Activated CD8-positive, alpha-beta memory T cell treated with anti-CD3 and anti-CD28 coated beads, Interleukin-2, amount 50 U/mL, for 1 hour (primary cell): Measurements from ENCODE around the gene GALNT14.

Experiments used
- DNase-seq: peaks from one replicate; pipeline ENCODE4 v3.0.0-alpha.2; 2020; ENCODE audit errors: extremely low read depth

GALNT14 gene

DNA sequence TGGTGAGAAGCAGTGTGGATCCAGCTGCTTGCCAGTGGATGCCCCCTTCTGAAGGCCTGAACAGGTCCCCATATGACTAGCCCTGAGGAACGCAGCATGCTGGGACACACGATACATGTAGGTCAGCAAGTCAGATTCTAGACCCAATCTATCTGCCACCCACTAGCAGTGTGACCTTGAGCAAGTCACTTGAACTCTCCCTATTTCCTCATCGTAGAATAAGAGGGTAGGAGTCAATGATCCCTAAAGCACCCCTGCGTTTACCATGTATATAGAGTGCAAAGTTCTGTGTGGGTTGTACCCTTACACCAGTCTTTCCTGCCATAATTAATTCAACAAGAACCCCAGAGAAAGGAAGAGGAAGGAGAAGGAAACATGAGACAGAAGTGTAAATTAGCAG is 123.7 kb downstream of the GALNT14 start:
- no peak for DNase-seq

DNA sequence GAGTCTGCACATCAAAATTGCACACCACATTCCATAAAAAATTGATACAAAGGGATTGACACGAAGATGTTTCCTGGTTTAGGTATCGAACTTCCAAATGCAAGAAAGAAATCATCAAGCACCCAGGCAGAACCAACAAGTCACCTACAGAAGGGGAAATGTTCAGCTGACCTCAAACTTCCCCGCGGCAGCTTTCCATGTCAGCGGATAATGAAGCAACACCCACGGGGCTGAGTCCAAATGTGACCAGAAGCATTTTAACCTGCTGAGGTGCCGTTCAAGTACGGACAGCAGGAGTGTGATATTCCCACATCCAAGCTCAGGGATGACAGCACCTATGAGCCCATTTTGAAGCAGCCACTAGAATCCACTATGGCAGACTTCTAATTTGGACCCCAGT is 124.9 kb downstream of the GALNT14 start:
- DNase-seq = no peak

DNA sequence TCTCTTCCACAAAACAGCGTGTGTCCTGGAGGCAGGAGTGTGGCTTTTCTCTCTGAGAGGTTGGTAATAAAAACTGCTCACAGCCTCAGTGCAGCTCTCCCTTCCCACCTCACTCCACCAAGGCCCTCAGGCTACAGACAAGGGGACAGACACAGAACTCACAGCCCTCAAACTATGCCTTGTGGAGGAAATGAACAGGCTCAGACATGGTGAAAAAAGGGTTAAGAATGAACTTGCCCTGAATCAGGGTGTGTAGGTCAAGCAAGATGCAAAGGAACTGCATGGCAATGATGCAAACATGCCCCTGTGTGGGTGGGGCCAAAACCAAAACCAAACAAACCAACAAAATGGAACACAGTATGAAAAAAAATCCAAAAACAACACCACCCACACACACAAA is 125.8 kb downstream of the GALNT14 start:
- DNase-seq = no peak

DNA sequence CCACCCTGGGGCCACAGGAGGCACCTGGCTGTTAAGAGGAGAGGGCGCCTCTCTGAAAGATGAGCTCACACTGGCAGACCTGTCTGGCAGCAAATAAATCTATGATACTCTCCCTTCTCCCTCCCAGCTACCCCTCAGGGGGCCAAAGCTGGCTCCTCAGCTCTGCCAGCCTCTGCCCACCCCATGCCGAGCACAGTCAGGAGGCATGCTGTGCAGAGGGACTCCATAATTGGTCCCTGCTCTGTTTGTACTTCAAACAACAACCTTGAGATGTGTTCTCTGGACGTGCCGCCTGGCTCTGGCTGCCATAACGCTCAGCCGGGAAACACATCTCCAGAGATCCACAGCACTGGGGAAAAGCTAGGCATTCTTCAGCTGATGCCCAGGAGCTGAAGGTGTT is 126.7 kb downstream of the GALNT14 start:
- no peak for DNase-seq

DNA sequence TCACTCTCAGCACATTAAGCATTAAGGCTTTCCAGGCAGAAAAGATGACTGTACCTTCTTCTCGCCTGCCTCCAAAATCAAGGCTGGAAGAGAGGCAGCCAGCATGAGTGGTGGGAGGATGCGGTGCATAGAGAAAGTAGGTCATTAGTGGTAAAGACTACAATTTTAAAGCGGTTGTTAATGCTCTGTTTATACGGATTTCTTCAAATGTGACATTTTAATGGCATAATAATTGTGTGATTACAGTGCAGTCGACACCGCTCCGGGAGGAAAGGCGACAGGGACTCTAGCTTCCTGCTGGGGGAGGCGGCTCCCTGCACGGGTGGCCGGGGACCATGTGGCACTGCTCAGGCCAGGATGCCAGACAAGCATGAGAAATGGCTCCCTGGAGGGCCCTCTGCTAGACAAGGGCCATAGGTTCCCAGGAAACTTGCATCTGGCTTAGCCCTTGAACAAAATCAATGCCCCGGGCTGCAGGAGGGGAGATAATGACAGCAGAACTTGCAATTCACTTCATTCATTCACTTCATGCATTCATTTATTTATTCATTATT is 129.6 kb downstream of the GALNT14 start:
- no peak for DNase-seq

DNA sequence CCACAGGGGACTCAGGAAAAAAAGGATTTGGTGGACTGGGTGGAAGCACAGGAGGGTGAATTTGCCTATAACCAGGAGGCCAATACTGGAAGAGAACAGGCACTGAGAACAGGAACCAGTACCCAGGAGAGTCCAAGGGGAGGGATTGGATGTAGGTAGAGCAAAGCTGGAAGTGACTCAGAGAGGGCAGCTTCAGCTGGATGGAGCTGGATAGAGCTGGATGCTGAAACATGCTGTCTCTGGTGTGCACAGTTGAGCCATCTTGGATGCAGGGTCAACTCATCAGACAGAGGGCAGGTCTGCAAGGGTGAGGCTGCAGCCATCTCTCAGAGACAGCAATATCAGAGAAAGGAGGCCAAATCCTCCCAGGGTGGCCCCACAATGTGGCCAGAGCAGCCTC is 134.0 kb downstream of the GALNT14 start:
- no peak for DNase-seq

DNA sequence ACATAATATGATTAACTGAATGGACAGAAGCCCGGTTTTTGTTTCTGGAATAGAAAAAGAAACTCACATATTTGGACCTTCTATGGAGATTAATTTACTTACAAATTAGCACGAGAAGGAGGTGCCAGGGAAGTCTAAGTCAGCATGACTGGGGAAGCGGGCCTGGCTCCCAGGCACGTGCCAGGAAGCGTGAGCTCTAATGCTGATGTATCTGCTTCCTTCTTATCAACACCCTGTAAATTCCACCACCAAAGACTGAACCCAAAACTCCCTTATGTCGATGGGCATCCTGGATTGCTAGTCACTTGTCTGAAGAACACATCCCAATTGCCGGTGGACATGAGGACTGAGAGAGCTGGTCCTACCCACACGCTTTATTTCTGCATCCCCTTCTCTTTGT is 134.5 kb downstream of the GALNT14 start:
- no peak for DNase-seq

DNA sequence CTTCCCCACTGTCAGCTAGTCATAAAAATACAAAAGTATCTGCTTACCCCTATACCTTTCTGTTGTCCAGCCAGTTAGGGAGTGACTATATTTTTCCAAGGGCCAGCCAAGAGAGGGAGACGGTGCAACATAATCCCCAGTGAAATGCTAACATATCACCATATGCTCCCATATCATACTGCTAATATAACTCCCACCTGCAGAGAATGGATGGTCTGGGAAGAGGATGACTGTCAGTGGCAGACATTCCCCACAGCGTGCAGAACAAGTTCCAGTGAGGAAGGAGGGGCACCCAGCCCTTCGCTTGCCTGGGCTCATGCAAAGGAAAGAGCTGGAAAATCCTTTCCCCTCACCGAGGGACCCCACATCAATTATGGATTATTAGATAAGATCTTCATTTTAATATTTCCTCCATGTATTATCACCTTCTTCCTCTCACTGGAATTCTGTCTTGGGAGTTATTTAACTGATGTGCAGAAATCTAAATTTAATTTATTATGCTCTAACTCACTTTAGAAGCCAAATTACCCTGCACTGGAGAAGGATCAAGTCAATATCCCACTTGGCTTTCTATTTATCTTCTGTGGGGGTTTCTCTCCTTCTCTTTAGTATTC is 135.6 kb downstream of the GALNT14 start:
- DNase-seq = no peak

DNA sequence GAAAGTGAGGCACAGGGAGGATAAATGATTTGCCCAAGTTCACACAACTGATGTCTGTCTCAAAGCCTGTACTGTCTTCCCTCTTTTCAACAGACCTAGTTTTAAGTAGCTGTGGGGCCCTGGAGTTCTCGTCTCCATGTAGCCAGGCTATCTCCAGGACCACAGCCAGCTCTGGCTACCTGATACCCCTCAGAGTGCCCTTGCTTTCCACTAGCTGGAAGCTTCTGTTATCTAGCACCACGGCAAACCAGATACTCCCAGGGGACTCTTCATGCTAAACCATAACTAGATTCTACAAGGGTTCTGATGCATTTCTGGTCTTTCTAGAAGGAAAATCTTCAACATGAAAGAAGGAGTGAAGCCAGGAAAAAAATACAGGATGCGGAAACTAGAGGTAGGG is 137.3 kb downstream of the GALNT14 start:
- DNase-seq = no peak

DNA sequence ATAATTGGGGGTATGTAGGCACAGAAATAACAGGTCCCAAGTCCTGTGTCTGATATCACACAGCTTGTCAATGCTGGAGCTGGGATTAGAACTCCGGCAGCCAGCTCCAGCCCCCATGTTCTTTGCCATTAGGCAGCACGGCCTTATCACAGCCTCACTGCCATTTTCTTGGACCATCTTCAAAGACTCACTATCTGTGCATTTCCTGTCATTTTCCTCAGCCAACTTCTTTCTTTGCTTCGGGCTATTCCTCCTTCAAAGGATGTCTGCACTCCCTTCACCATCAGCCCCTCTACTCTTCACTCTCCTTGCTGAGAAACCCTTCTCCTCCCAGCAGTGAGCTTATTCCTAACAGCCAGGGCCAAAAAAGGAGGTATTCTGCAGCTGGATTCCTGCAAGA is 139.6 kb downstream of the GALNT14 start:
- DNase-seq = no peak

DNA sequence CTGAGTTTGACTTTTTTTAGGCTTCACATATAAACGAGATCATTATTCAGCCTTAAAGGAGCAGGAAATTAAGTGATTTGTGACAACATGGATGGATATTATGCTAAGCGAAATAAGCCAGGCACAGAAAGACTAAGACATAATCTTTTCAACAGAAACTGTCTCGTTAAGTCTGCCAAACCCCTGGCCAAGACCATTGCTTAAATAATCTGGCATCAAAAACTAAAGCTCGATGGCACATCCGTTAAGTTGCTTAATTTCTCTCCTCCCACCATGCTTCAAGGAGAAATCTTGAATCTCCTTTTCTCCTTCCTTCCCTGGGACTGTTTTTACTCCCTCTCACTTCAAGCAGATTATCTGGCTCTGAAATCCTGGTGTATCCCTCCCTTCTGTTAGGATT is 140.3 kb downstream of the GALNT14 start:
- DNase-seq = no peak

DNA sequence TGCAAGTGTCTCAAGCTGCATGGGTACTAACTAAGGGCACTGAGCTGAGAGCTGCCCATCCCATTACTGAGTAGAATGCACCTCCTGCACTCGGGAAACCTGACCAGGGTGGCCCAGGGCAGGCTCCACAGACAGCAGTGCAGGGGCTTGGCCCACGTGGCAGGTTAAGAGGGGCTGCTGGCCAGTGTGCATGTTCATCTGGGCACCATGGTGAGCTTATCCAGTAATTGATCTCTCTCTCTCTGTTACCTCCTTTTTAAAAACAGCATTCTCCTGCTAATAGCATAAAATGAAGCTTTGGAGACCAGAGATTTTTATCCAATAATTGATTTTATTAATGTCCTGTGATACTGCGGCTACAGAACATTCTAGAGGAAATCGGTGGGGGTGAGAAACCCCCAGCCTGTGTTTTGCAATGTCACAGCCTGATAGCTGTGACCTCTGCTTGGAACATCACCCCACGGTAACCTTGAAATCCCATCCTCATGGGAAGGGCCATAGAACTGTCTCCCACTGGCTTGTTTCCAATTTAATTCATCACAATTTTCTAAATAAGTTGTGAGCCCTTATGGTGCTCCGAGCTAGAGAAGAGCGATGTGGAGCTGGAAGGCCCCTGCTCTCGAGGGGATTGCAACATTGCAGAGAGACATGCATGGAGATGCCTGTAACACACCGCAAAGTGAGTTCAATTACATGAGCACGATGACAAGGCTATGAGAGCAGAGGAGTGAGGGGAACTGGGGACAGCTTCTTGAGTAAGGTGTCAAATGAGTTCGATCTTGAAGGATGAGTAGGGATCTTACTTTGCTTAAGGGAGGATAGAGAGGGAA is 143.8 kb downstream of the GALNT14 start:
- no peak for DNase-seq

DNA sequence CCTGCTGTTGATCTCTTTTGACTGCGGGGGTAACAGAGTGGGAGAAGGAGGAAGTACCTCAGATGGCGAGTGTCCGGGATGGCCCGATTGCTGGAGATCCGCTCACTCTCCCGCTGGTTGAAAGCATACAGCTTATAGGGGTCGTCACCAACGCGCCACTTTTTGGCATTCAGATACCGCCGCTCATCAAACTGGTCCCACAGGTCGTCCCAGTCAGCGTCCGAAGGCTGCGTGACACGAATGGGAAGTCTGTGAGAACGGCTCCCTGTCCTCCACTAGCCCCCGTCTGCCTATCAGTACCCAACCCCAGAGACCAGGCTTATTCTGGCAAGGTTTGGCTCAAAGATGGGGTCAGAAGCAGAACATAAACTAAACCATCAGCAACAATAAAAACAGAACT is 145.5 kb downstream of the GALNT14 start:
- no peak for DNase-seq

DNA sequence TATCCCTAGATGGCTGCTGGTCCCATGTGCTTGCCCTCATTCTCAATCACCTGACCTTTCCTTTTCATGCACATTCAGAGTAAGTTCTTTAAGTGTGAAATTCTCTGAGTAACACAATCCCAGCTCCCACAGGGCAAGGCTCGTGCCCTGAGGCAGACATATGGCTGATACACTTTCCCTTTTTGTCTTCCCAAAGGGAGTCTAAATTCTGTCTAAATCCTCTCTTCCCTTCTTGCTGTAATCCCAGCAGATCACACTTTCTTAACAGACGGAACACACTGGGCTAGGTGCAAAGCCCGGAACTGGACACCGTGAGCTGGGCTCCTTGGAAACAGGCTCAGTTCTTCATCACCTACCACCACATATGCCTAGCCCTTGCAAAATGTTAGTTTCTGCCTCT is 147.6 kb downstream of the GALNT14 start:
- DNase-seq = no peak

DNA sequence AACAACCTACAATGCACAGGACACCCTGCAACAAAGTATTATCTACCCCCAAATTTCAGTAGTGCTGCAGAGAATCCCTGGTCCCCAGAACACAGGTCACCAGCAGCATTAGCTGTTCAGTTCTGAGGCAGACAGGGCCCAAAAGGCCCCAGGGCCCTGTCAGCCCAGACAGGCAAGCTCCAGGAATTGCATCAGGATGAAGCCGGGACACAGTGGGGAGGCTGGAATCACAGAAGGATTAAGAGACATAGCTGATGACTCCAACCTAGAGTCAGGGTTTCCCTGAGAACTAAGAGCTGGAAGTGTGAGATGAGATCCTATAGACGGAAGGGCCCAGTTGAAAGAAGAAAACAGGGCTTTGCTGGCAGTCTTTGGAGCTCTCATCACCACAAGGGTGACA is 148.1 kb downstream of the GALNT14 start:
- DNase-seq = no peak

DNA sequence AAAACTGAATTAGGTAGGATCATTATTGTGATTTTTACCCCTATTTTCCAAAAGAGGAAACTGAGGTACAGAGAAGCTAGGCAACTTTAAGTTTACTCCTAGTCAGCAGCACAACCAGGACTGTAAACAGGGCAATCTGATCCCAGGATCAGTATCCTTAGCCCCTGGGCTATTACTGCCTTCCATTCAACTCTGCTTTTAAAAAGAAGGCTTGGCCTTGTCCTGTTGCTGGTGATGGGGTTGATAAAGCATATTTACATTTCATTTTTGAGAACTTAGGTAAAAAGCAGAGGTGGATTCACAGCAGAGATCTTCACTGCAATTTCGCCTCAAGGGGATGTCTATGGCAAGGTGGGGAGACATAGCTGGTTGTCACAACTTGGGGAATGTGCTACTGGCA is 148.5 kb downstream of the GALNT14 start:
- DNase-seq = no peak

DNA sequence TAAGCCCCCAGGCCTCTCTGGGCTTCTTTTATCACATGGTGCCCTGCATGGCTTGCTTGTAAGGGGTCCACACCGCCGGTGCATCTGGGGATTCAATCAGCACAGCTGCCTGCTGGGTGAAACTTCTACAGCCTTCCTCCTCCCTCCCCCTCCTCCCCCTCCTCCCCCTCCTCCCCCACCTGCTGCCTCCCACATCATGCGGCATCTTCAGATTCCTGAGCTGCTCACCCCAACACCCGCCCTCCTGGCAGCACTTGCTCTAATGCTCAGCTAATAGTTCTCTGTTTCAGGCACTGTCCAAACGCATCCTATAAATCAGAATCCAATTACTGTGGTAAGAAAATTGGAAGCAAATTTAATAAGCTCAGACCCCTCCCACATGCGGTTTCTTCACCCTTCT is 150.7 kb downstream of the GALNT14 start:
- DNase-seq = no peak

DNA sequence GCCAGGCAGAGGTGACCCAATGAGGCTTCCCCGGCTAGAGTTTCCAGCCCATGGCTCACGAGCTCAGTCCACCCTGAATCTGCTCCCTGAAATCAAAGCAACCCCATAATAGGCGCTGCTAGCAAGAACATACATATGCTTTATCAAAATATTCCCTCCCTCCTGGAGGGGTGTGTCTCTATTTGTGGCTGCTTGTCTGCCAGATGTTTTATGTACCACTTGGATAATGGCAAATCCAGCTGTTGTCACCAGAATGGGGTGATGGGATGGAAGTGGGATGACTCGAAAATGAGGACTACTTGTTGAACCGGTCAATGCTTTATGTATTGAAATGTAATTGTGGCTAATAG is 152.0 kb downstream of the GALNT14 start:
- no peak for DNase-seq

DNA sequence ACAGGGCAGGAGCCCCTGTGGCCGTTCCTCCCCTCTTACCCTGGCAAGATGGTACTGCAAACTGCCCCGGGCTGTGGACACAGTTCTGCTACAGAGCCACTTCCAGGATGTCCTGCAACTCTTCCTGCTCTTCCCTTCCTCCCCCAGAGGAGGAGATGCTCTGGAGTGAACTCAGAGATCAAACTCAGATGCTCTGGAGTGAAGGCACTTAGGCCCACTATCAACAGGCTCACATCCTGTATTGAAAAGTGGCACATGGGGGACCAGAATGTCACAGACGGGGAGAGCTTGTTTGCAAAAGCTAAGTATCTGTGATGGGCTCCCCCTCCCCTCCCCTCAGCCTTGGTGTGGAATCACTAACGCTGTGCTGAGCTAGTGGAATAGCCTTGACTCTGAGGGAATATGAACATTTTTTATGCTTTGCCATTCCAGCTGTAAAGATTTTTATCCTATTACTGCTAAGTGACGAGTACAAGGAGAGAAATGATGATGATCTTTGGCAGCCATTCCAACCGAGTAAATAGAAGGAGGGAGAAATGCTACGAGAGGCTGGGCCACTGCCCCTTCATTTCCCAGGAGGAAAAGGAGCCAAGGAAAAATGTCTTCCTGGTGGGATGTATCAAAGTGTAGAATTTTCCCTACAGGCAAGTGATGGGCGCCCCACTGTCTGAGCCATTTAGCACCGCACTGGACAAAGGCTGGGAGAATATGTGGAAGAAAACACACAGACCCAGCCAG is 152.6 kb downstream of the GALNT14 start:
- DNase-seq = no peak

DNA sequence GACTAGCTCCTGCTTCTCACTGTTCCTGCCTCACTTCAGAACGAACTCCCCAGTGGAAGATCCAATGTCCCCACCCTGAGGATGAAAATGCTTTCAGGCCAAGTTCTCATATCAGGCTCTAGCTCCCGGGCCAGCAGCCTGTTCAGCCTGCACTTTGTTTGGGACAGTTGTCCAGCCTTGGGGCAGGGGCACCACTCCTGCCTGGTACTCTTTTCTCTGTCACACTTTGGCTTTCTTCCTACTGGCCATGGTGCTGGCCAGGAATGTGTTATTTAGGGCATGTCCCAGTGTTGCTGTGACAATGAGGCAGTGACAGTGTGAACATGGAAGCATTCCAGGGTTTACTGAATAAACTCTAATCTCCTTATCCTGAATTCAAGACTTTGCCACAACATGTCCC is 154.1 kb downstream of the GALNT14 start:
- no peak for DNase-seq

DNA sequence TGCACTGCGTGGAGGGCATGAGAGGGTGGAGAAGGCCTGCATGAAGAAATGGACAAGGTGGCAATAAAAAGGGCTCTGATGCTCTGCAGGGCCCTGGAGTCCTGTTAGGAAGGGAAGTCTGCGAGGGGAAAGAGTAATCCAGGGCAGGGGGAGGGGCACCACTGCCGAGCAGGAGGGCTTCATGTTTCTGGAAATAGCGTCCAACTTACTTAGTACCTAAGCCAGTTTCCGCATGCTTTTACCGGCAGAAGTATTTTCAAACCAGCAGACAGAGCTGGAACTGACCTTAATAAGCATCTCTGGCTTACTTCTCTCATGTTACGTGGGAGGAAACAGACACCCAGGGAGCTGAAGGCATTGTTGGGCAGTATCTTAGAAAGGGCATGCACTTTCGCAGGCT is 156.7 kb downstream of the GALNT14 start:
- DNase-seq = no peak

DNA sequence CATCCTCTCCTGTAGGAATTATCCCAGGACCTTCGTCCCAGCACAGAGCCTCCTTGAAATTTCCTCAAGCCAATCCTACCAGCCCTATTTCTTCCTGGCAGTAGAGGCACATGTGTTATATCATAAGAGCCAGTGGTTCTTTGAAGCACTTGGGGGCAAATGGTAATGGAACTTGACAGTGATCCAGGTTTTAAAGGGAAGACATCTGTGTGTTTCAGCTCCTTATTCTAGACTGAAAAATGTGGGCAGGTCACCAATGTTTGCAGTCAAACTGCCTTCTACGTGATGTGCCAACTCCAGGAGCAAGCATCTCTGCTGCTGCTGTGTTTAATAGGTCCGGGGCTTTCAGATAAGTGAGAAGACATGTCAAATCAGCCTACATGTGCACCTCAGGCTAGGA is 157.1 kb downstream of the GALNT14 start:
- no peak for DNase-seq

DNA sequence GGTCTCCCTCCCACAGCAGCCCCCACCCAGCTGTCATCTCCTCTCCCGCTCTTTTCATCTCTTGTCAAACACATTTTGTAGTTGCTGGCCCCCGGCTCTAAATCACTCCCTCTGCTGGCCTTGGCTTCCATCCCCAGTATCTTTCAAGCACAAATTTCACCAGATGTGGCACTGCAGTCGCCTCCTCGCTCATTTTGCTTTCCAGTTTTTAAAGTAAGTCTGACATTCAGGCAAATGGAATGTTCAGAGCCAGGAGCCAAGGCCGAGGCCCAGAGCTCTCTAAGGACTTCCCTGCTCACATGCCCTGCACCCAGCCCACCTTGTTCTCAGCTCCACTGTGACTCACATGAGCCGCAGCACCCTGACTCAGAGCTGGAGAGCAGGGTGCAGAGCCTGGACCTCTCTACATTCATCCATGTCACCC is 158.4 kb downstream of the GALNT14 start:
- no peak for DNase-seq
